Suprapubic skin (tissue), 4 donors: ENCODE data around the gene GUCD1. TPM values are rescaled to one million over a fixed set of nuclear protein-coding genes. Genes with fewer than 3 reads are reported as not detected.
"Not testable (repeated sequence)": the region's sequence is repeated elsewhere in the genome, so short reads cannot be mapped to it uniquely, and the experiment has no call there.

Experiments
- DNase-seq, 2 donors: peaks; one replicate each; pipeline ENCODE4 v3.0.0-alpha.2; 2019; ENCODE audit warnings: low spot score in 2 of 2
- H3K27ac ChIP-seq: fragments of 200-600 bp; sonication (generic); one replicate; pipeline ENCODE4 v1.5.1; 2019
- H3K27me3 ChIP-seq: fragments of 200-600 bp; sonication (generic); one replicate; pipeline ENCODE4 v1.5.1; 2019
- H3K36me3 ChIP-seq: fragments of 200-600 bp; sonication (generic); one replicate; pipeline ENCODE4 v1.5.1; 2019
- H3K4me1 ChIP-seq: fragments of 200-600 bp; sonication (generic); one replicate; pipeline ENCODE4 v1.5.1; 2019
- H3K4me3 ChIP-seq: fragments of 200-600 bp; sonication (generic); one replicate; pipeline ENCODE4 v1.5.1; 2019; ENCODE audit warnings: mild to moderate bottlenecking
- H3K9me3 ChIP-seq: fragments of 200-600 bp; sonication (generic); one replicate; pipeline ENCODE4 v1.5.1; 2019
- CTCF ChIP-seq, 2 donors: fragments of 200-600 bp in 1 of 2; fragments of 450-650 bp in 1 of 2; sonication (generic) in 1 of 2; IDR thresholded peaks; one replicate each; pipeline ENCODE4 v1.5.1; 2016 to 2019; ENCODE audit warnings: antibody characterized with exemption in 2 of 2, mild to moderate bottlenecking in 1 of 2, moderate library complexity in 1 of 2
- EP300 ChIP-seq: sonication (generic); formaldehyde crosslinking; IDR thresholded peaks from one replicate; pipeline ENCODE4 v1.6.1; 2017; ENCODE audit warnings: antibody characterized with exemption
- POLR2A ChIP-seq, 2 donors: fragments of 450-650 bp; IDR thresholded peaks; one replicate each; pipeline ENCODE4 v1.6.1; 2017; ENCODE audit warnings: antibody characterized with exemption in 2 of 2, mild to moderate bottlenecking in 2 of 2, moderate library complexity in 2 of 2
- POLR2AphosphoS5 ChIP-seq, 3 donors: sonication (generic); formaldehyde crosslinking; IDR thresholded peaks; one replicate each; pipeline ENCODE4 v1.6.1; 2017; ENCODE audit warnings: antibody characterized with exemption in 3 of 3
- WGBS: methylation state at CpG from one replicate; pipeline ENCODE4 v1.1.5; 2018; 5-methylcytosine and 5-hydroxymethylcytosine counted together
- total RNA-seq, 4 donors: library from RNA; depleted of rRNA; stranded (reverse); fragments of >200 nt; gene quantifications; one replicate each; pipeline ENCODE4 v1.1.0, GENCODE V29; 2016

The GUCD1 gene
- 10 to 100 TPM; 75.2 to 97.5 (median 93.0) TPM for total RNA-seq

- DNase-seq, result peak in 1 of 2 donors; percentile 80
- Histone ChIP-seq H3K9me3 (no peaks in the 10 kb centered on the region), H3K27me3 (no peaks in the 10 kb centered on the region), H3K36me3 (peaks cover 27% of the 10 kb centered on the region), H3K27ac (peak within 1 kb of the TSS; percentile 96), H3K4me3 (peak within 1 kb of the TSS; percentile 96), H3K4me1 (peaks cover 40% of the 10 kb centered on the region)
- WGBS, result 0% methylated on average over 32 of the region's 64 CpGs
- TF ChIP-seq POLR2A (IDR thresholded peaks at IDR 0.05), result peak in 1 of 2 donors; percentile 75
- peak in 1 of 3 donors; percentile 30 for TF ChIP-seq POLR2AphosphoS5 (IDR thresholded peaks at IDR 0.05)
- no peak for TF ChIP-seq EP300
- TF ChIP-seq CTCF (IDR thresholded peaks at IDR 0.05), result no peak
These were observed at the start of gene GUCD1 for GRCh38 chr22:24554313-24555164. Gene GUCD1 (minus strand): TSS chr22:24555138. CDS start chr22:24554991, 147 bp downstream.

DNA sequence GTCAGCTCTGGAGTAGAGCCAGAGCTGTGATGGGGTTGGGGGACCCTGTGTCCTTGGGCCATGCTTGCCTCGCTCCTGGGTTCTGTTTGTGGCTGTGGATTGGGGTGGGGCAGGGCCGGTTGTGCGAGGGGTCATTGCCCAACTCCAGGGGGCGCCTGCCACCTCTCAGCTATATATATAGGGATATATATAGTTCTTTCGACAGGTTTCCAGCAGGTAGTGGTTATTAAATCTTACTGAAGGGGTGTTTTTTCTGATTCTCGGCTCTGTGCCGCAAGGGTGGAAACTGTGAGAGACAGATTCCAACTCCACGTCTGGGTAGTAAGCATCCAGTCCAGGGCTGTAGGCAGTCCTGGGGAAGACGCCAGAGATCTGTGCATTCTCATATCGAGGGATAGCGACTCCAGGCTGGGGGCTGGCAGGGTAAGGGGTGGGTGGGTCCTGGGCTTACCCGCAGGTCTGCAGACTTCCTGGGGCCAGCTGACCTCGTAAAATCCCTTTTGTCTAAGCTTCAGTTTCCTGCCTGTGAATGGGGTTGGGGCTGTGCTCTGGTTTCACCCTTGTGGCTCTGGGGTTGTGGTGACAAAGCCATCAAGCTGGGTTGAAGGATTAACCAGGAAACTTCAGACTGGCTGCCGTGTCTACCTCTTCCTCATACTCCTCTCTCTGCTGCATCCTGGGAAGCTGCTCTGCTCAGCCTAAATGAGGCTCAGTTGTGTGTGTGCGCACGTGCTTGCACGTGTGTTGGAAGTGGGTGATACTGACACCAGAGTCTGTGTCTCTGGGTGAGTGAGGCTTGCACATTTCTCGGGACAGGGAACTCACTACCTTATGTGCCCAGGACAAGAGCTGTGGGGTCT, 49.1 kb upstream of the GUCD1 start:
- not testable (repeated sequence) for H3K27me3 ChIP-seq, H3K27ac ChIP-seq, DNase-seq, H3K9me3 ChIP-seq, H3K36me3 ChIP-seq
- Histone ChIP-seq H3K4me3 (peak overlapping the region; percentile 14), H3K4me1 (peaks cover 25% of the 10 kb centered on the region)
- WGBS, result 23% methylated on average over 16 of the region's 18 CpGs

GRCh38 chr22:24602847-24603769, 48.2 kb upstream of the GUCD1 start, which contains the start of gene GGT1:
Gene GGT1 (plus strand): TSS chr22:24603193. CDS start chr22:24611082, 7,889 bp downstream.
- H3K4me1 ChIP-seq, result peaks cover 25% of the 10 kb centered on the region
- peak within 1 kb of the TSS; percentile 1 for H3K27ac ChIP-seq
- not testable (repeated sequence) for H3K27me3 ChIP-seq, DNase-seq, H3K36me3 ChIP-seq, H3K9me3 ChIP-seq
- H3K4me3 ChIP-seq, result peak within 1 kb of the TSS; percentile 14
- WGBS, result 59% methylated on average over 12 of the region's 22 CpGs

DNA sequence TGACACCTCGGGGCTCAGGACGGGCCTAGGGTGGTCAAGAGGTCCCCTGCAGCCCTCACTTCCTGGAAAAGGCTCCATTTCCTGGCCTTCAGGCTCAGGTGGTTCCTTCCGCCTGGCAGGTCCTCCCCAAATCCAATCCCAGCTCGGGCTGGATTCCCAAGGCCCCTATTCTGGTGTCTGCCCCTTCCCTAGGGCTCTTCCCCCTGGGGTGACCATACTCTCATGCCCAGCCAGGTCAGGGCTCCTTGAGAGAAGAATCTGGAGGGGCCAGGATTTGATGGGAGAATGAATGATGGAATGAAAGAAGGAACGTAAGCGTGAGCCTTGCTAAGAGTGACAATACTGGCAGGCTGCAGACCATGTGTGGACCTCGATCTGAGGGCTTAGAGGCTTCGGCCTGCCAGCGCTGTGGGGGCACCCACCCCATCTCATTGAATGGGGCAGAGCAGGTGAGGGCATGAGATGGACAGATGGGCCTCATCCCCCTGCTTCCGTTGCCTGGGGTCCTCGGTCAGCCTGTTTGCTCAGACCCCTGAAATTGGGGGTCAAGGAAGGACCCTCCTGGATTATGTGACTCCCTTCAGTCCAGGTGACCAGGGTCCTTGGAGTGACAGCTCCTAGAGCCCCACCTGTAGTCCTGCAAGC, 47.3 kb upstream of the GUCD1 start:
- H3K9me3 ChIP-seq, H3K27me3 ChIP-seq, H3K36me3 ChIP-seq, H3K27ac ChIP-seq, H3K4me3 ChIP-seq, DNase-seq: not testable (repeated sequence)
- WGBS, result 93% methylated on average over 9 of the region's 11 CpGs
- H3K4me1 ChIP-seq, result peaks cover 25% of the 10 kb centered on the region

- Histone ChIP-seq H3K27me3 (no peaks in the 10 kb centered on the region), H3K36me3 (no peaks in the 10 kb centered on the region), H3K4me3 (no peak overlapping the region), H3K4me1 (peaks cover 25% of the 10 kb centered on the region), H3K27ac (no peak overlapping the region), H3K9me3 (no peaks in the 10 kb centered on the region)
- TF ChIP-seq CTCF (IDR thresholded peaks at IDR 0.05) (no peak), POLR2A (IDR thresholded peaks at IDR 0.05) (no peak), EP300 (no peak), POLR2AphosphoS5 (IDR thresholded peaks at IDR 0.05) (no peak)
- DNase-seq, result peak in 1 of 2 donors; percentile 62
- 70% methylated on average over 8 of the region's 12 CpGs for WGBS
These were observed 46.5 kb upstream of the GUCD1 start for GRCh38 chr22:24601217-24602104.

GRCh38 chr22:24599958-24600715, 45.2 kb upstream of the GUCD1 start:
- not testable (repeated sequence) for H3K27ac ChIP-seq, H3K9me3 ChIP-seq, H3K4me3 ChIP-seq, DNase-seq, H3K27me3 ChIP-seq, H3K36me3 ChIP-seq
- WGBS, result 68% methylated on average over 2 of the region's 3 CpGs
- H3K4me1 ChIP-seq, result peaks cover 25% of the 10 kb centered on the region
